SH-SY5Y (cell line): ENCODE data around the gene SERBP1.

Source experiments
- GATA2 ChIP-seq: IDR thresholded peaks from 2 replicates; pipeline ENCODE4 v1.6.1; 2011; ENCODE audit warnings: mild to moderate bottlenecking, low read depth, low read length
- GATA3 ChIP-seq: IDR thresholded peaks from 2 replicates; pipeline ENCODE4 v1.6.1; 2011; ENCODE audit warnings: low read depth, mild to moderate bottlenecking, low read length, moderate library complexity

- TF ChIP-seq GATA3 = no peak
- TF ChIP-seq GATA2 = no peak
These were observed 4.3 kb upstream of the SERBP1 start for GRCh38 chr1:67434491-67434890.
